Measurements from ENCODE around the gene TMEM134. TPM values are rescaled to one million over a fixed set of nuclear protein-coding genes. Genes with fewer than 3 reads are reported as not detected.
A peak's percentile ranks its signal among the peaks of the same experiment; 100 is the strongest.

TMEM134 gene
- polyA plus RNA-seq, 2 of the 4 experiments (the other 2 are of a cell fraction): 18.8 to 20.6 TPM

- POLR2A ChIA-PET: interaction anchor here (1.2 to 2.8 kb wide), 4 partner anchors 10 to 37 kb away, joined by 3 to 12 read pairs (median 4); partner anchors contain the start of genes PPP1CA, RPS6KB2 and TMEM134
- no peak for ATAC-seq
Measured at GRCh38 chr11:67438158-67438902, 30.7 kb downstream of the TMEM134 start.

GRCh38 chr11:67437809-67438157 lies 31.3 kb downstream of the TMEM134 start:
- DNase-seq (ENCODE audit: low read depth in 1 of 2, low spot score in 1 of 2) (no peak), ATAC-seq (no peak), FAIRE-seq (no peak)
- Histone ChIP-seq H3K4me3 (no peak overlapping the region), H3K4me1 (peaks cover 19% of the 10 kb centered on the region; the same call in 2 of the 3 replicates), H3K27ac (no peak overlapping the region), H3K9me3 (no peaks in the 10 kb centered on the region), H3K4me2 (no peak overlapping the region)
- no peak for TF ChIP-seq NR3C1 (IDR thresholded peaks at IDR 0.05)
- TF ChIP-seq RARB (CRISPR knock-in tag; IDR thresholded peaks at IDR 0.05): no peak
- TF ChIP-seq E2F6 (IDR thresholded peaks at IDR 0.05; ENCODE audit: borderline replicate concordance, low read depth): no peak
- TF ChIP-seq CBX8 (IDR thresholded peaks at IDR 0.05): no peak
- no peak for TF ChIP-seq NPAS2 (CRISPR knock-in tag; IDR thresholded peaks at IDR 0.05; ENCODE audit: borderline replicate concordance)
- TF ChIP-seq EHF (CRISPR knock-in tag; IDR thresholded peaks at IDR 0.05): no peak
- no peak for TF ChIP-seq CTCF (IDR thresholded peaks at IDR 0.05)
- no peak for TF ChIP-seq ZFP36 (IDR thresholded peaks at IDR 0.05; ENCODE audit: borderline replicate concordance, partially characterized antibody)
- POLR2A ChIA-PET: interaction anchor here (1.5 to 2.8 kb wide), 3 partner anchors 9 to 36 kb away, joined by 3 to 12 read pairs (median 5); partner anchors contain the start of genes PPP1CA and RPS6KB2
- WGBS (ENCODE audit: missing lambda C conversion rate): 93% methylated on average over 2 of the region's 3 CpGs
- CTCF ChIA-PET: interaction anchor here (1.2 to 2.2 kb wide), 5 partner anchors 9 to 87 kb away, joined by 3 to 6 read pairs (median 6); partner anchors contain the start of genes GPR152, PPP1CA and RPS6KB2

More at GRCh38 chr11:67438158-67438902, 30.7 kb downstream of the TMEM134 start:
- 88% methylated on average over 31 of the region's 41 CpGs for WGBS (ENCODE audit: missing lambda C conversion rate)
- H3K27ac ChIP-seq: peak overlapping the region in 1 of 2 experiments; percentile 14; a peak in 1 of 6 replicates
- no peak overlapping the region for H3K4me2 ChIP-seq
- DNase-seq (ENCODE audit: low read depth in 1 of 2, low spot score in 1 of 2): no peak
- no peak for TF ChIP-seq JUNB (IDR thresholded peaks at IDR 0.05)
- no peak for TF ChIP-seq FOSB (CRISPR knock-in tag; IDR thresholded peaks at IDR 0.05)
- CTCF ChIA-PET: interaction anchor here (0.8 to 2.2 kb wide), 11 partner anchors 9 to 87 kb away, joined by 3 to 6 read pairs (median 4); partner anchors contain the start of genes GPR152, PPP1CA and RPS6KB2
- no peaks in the 10 kb centered on the region for H3K9me3 ChIP-seq
- H3K4me3 ChIP-seq: no peak overlapping the region
- FAIRE-seq: no peak
- peaks cover 19% of the 10 kb centered on the region; the same call in 2 of the 3 replicates for H3K4me1 ChIP-seq

GRCh38 chr11:67437082-67437808 lies 31.8 kb downstream of the TMEM134 start, which contains the start of gene PTPRCAP:
PTPRCAP (minus strand) TSS chr11:67437682; CDS start chr11:67437619, 63 bp downstream.
- POLR2A ChIA-PET: interaction anchor here (2.8 kb wide), 1 partner anchor 36 kb away, joined by 12 read pairs; the partner anchor contains the start of gene PPP1CA
- no peaks in the 10 kb centered on the region for H3K9me3 ChIP-seq
- DNase-seq (ENCODE audit: low read depth in 1 of 2, low spot score in 1 of 2) (no peak), FAIRE-seq (no peak), ATAC-seq (no peak)
- 90% methylated on average over 16 of the region's 26 CpGs for WGBS (ENCODE audit: missing lambda C conversion rate)
- CTCF ChIA-PET: interaction anchor here (1.2 to 2.2 kb wide), 5 partner anchors 9 to 86 kb away, joined by 3 to 6 read pairs (median 6); partner anchors contain the start of genes GPR152, PPP1CA and RPS6KB2
- H3K27ac ChIP-seq: no peak within 1 kb of the TSS; a peak in 1 of 6 replicates
- H3K4me2 ChIP-seq: no peak within 1 kb of the TSS
- peaks cover 15% of the 10 kb centered on the region; the same call in 1 of the 3 replicates for H3K4me1 ChIP-seq
- no peak within 1 kb of the TSS for H3K4me3 ChIP-seq
- TF ChIP-seq ZFP36 (IDR thresholded peaks at IDR 0.05; ENCODE audit: borderline replicate concordance, partially characterized antibody) (no peak), ZC3H11A (IDR thresholded peaks at IDR 0.05) (no peak), SREBF2 (IDR thresholded peaks at IDR 0.05) (no peak), JUN (IDR thresholded peaks at IDR 0.05) (no peak), EHMT2 (IDR thresholded peaks at IDR 0.05; ENCODE audit: low read depth) (no peak), ELK1 (IDR thresholded peaks at IDR 0.05; ENCODE audit: low read depth, low read length) (no peak), KDM5A (IDR thresholded peaks at IDR 0.05) (no peak), FOSB (CRISPR knock-in tag; IDR thresholded peaks at IDR 0.05) (no peak), CHD4 (IDR thresholded peaks at IDR 0.05; ENCODE audit: borderline replicate concordance) (no peak), CBX2 (IDR thresholded peaks at IDR 0.05; ENCODE audit: borderline replicate concordance, low read depth) (no peak), REST (IDR thresholded peaks at IDR 0.05) (no peak), NPAS2 (CRISPR knock-in tag; IDR thresholded peaks at IDR 0.05; ENCODE audit: borderline replicate concordance) (no peak), TFCP2L1 (CRISPR knock-in tag; IDR thresholded peaks at IDR 0.05) (no peak)

All from A549 (cell line).